Suppressor macrophage treated with lipopolysaccharide for 1 hour (primary cell): ENCODE measurements around the gene PPP6R2.
"Not testable (repeated sequence)": the region's sequence is repeated elsewhere in the genome, so short reads cannot be mapped to it uniquely, and the experiment has no call there.

Experiments used
- DNase-seq, 3 donors: peaks; one replicate each; pipeline ENCODE4 v3.0.0-alpha.2; 2020 to 2022

Gene PPP6R2

GRCh38 chr22:50346470-50346869 is 3.3 kb downstream of the PPP6R2 start:
- DNase-seq, result no peak

DNA sequence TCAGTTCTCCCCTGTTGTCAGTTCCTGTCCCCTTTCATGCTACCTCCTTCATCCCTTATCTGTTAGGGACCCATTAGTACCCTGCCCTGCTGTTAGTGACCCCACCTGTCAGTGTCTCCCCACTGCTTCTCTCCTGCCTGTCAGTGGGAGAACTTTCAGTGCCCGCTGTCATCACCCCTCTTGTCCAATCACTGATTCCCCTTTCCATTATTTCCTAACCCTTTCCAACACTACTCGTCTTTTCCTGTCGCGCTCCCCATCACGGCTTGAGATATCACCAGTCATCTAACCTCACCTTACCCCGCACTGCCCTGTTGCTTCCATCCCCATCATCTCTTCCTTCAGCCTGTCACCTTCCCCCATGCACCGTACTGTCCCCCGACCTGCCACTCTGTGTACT is 4.0 kb downstream of the PPP6R2 start:
- no peak for DNase-seq

DNA sequence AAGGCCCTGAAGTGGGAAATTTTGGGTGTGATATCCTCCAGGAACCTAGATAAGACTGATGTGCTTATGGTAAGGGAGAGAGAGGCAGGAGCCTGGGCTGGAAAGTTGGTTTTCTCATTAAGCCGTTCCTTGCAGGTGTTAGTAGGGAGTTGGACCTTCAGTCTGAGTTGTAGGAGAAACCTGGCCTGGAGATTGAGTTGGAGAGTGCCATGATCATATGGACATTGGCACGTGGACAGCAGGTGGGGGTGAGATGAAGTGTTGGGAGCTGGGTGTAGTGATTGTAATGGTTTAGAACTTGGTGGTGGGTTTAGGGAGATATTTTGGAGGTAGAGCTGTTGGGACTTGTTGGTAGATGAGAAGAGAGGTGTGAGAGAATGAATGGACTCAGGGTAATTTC is 4.9 kb downstream of the PPP6R2 start:
- DNase-seq, result no peak

- DNase-seq, result no peak
Measured at GRCh38 chr22:50356186-50356585, 13.1 kb downstream of the PPP6R2 start.

DNA sequence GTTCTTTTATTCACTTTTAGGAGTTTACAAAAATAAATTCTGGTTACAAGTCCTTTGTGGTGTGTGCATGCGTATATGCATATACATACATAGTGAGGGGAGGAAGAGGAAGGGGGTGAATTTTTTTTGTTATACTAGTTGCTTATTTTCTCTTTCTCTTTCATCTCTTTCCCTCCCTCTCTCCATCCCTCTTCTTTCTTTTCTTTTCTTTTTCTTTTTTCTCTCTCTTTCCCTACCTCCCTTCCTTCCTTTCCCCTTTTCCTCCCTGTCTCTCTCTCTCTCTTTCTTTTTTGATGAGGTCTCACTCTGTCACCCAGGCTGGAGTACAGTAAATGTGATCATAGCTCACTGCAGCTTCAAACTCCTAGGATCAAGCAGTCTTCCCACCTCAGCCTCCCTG is 14.1 kb downstream of the PPP6R2 start:
- no peak for DNase-seq

GRCh38 chr22:50357756-50358155 is 14.6 kb downstream of the PPP6R2 start:
- DNase-seq, result no peak

DNA sequence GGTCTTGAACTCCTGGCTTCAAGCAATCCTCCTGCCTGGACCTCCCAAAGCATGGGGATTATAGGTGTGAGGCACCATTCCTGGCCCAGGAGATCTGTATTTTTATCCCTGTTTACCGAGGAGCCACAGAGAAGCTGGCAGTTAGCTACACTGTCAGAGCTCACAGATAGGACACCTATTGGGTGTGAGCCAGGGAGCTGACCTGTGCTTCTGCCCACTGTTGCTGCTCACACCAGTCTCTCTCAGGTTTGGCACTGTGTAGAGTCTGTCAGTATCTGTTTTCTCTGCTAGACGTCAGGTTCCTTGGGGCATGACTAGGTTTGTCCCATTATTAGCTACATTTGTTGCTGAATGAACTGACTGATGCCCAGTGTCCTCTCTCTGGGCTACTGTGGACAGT is 17.5 kb downstream of the PPP6R2 start:
- DNase-seq, result no peak

DNA sequence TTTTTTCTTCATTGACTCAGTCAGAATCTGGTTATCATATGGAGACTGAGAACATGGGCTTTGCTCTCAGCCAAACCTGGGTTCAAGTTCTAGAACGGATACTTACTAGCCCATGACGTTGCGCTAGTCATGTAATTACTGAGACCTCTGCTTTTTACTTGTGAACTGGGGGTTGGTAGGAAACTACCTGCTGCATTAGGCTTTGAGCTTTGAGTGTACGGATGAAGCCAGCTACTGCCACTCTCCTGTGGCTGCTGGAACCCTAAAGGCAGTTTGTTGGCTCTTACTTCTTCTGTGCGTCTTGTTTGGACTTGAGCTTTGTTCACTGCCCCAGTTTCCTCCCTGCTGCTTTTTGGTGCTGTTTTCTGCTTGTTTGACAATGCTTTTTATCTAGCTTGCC is 18.1 kb downstream of the PPP6R2 start:
- DNase-seq, result no peak

DNA sequence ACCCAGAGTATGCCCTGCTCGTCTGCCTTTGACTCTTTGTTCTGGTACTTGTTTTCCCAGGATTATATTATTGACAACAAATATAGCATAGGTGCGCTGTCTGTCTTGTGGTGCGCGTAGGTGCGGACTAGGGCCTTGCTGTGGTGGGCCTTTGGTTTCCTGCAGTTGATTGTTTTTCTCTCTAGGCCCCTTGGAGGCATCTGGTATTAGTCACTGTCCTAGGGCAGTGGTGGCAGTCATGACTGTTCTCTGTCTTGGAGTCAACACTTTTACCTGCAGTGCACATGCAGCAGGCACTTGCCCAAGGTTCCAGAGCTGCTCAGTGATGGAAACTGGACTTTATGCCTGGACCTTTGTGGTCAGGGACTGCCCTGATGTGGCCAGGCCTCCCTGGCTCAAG is 18.6 kb downstream of the PPP6R2 start:
- no peak for DNase-seq

GRCh38 chr22:50363166-50363802 is 20.2 kb downstream of the PPP6R2 start:
- peak in 1 of 3 donors; percentile 14 for DNase-seq

- DNase-seq, result not testable (repeated sequence)
Measured at GRCh38 chr22:50363803-50364194, 20.7 kb downstream of the PPP6R2 start.

- no peak for DNase-seq
Measured at GRCh38 chr22:50367778-50368500, 24.8 kb downstream of the PPP6R2 start.

GRCh38 chr22:50371101-50371648 is 28.0 kb downstream of the PPP6R2 start:
- no peak for DNase-seq

DNA sequence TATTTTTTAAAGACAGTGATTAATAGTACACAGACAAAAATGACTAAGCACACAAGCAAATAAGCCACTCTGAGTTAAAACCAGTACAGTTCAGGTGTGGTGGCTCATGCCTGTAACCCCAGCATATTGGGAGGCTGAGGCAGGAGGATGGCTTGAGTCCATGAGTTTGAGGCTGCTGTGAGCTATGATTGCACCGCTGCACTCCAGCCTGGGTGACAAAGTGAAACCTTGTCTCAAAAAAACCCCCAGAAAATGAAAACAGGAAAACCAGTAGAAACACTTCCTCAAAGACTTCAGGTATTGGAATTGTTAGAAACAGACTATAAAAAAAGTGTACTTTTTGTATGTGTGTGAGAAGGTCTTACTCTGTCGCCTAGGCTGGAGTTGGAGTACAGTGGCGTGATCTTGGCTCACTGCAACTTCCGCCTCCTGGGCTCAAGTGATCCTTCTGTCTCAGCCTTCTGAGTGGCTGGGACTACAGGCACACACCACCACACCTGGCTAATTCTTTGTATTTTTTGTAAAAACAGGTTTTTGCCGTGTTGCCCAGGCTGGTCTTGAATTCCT is 33.0 kb downstream of the PPP6R2 start:
- DNase-seq, result peak; percentile 23 to 47 (median 27)

- not testable (repeated sequence) for DNase-seq
Measured at GRCh38 chr22:50381021-50381555, 38.0 kb downstream of the PPP6R2 start.

DNA sequence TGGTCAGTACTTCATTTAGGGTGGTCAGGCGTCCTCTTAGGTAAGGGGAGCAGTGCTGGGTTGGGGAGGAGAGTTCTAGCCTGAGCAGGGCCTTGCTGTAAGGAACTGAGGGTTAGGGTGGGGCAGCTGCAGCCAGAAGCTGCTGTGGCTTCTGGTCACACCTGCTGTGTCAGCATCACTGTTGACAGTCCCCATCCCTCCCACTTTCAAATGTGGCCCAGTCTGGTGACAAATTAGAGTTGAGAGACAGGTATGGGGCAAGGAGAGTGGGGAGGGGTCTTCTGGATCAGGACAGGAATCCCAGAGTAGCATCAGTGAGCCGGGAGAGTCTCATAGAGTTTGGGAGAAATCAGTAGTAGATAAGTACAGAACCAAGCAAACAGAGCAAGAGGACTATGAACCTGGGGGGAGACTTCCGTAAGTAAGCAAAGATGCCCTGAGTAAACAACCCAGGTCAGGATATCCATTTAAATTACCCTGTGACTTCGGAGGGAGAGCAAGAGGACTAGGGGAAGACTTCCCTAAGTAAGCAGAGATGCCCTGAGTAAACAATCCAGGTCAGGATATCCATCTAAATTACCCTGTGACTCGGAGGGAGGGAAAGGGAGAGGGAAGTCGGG is 53.7 kb downstream of the PPP6R2 start:
- peak in 1 of 3 donors; percentile 34 for DNase-seq

DNA sequence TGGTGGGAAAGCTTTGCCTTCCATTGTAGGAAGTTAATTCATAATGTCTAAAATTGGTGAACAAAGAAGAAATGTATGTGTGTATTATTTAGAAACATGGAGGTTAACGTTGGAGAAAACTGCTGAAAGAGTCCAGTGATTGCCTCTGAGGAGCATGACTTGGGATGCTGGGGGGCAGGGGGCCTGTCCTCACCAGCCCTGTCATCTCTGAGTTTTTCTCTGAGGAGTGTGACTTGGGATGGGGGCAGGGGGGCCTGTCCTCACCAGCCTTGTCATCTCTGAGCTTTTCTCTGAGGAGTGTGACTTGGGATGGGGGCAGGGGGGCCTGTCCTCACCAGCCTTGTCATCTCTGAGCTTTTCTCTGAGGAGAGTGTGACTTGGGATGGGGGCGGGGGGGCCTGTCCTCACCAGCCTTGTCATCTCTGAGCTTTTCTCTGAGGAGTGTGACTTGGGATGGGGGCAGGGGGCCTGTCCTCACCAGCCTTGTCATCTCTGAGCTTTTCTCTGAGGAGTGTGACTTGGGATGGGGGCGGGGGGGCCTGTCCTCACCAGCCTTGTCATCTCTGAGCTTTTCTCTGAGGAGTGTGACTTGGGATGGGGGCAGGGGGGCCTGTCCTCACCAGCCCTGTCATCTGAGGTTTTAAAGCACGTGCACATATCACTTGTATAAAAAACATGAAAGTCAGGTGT is 54.4 kb downstream of the PPP6R2 start:
- peak; percentile 33 to 63 (median 39) for DNase-seq

GRCh38 chr22:50398831-50399648 is 55.9 kb downstream of the PPP6R2 start:
- peak; percentile 72 to 87 (median 72) for DNase-seq

GRCh38 chr22:50399751-50400331 is 56.7 kb downstream of the PPP6R2 start:
- peak; percentile 82 to 94 (median 86) for DNase-seq

DNA sequence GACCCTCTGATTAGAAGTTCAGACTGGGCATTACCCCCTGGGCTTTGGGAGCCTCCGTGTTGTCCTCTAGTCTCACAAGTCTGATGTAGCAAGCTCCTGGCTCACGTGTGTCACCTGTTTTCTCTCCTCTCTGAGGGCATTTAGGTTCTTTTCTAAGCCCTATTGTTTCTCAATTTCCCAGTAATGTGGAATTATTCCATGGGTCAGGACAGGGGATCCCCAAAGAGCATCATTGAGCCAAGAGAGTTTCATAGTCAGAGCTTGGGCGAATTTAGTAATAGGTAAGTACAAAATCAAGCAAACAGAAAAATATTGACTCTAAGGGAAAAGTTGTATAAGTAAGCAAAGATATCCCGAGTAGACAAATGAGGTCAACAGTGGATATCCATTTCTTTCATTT is 57.3 kb downstream of the PPP6R2 start:
- peak; percentile 54 to 87 (median 68) for DNase-seq

GRCh38 chr22:50400931-50401330 is 57.8 kb downstream of the PPP6R2 start:
- DNase-seq, result no peak
